ENCODE results near the gene LRRTM4.

Gene LRRTM4

DNA sequence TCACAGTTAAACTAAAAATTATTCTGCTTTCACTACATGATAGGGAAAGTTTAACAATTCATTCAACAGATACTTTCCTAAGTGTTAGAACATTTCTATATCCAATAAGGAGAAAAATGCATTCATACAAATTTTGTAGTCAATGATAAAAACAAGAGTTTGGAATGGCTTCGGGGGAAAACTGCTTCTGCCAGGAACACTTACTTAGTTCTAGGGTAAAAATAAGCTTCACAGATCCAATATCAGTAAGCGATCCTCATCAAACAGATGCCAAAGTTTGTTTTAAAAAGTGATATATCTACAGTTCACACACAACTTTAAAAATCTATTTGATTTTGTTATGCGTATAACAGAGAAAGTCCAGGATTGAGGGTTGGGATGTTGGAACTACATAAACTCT is 199.7 kb downstream of the LRRTM4 start:
- H3K4me3 ChIP-seq (ENCODE audit: low read length): no peak overlapping the region
- no peak for TF ChIP-seq ZNF274 (IDR thresholded peaks at IDR 0.05; ENCODE audit: low read depth, low read length)

DNA sequence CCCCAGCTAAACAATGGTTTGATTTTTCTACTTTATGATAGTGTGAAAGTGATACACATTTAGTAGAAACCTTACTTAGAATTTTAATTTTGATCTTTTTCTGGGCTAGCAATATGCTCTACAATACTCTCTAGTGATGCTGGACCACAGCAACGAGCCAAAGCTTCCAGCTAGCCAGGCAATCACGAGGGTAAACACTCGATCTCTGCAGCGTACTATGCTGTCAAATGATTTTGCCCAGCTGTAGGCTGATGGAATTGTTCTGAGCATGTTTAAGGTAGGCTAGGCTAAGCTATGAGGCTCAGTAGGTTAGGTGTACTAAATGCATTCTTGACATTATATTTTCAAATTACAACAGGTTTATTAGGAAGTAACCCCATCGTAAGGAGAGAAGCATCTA is 207.5 kb downstream of the LRRTM4 start:
- no peak overlapping the region for H3K4me3 ChIP-seq (ENCODE audit: low read length)
- no peak for TF ChIP-seq ZNF274 (IDR thresholded peaks at IDR 0.05; ENCODE audit: low read depth, low read length)

DNA sequence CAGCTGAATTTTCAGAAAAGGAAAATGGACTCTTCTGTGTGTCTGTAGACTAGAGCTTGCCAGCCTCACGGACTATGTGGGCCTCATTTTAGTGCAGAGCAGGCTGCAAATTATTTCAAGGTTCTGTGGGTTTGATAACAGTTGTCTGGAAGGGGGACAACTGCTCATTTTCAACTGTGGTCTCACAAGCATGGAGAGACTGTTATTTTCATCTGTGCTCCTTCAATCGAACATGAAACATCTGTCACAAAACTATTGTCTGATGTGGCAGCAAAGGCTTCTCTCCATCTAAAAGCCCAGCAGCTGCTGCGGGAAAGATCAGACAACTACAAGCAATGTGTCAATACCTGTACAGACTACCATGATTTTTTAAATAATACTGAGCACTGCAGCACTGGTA is 211.8 kb downstream of the LRRTM4 start:
- no peak for TF ChIP-seq ZNF274 (IDR thresholded peaks at IDR 0.05; ENCODE audit: low read depth, low read length)
- H3K4me3 ChIP-seq (ENCODE audit: low read length): no peak overlapping the region

DNA sequence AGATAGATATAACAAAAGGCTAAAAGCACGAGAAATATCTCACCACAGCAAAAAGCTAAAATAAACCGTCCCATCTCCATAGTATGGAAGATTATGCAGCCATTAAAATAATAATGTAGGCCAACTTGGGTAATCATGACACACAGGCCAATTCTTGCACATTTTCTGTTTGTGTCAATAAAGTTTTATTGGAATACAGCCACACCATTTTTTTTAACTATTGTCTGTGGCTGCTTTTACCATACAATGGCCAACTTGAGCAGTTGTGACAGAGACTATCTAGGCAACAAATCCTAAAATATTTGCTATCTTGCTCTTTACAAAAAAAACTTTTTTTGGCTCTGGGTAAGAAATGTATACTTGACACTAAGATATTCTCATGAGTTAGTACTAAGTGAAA is 212.5 kb downstream of the LRRTM4 start:
- no peak for TF ChIP-seq ZNF274 (IDR thresholded peaks at IDR 0.05; ENCODE audit: low read depth, low read length)
- no peak overlapping the region for H3K4me3 ChIP-seq (ENCODE audit: low read length)

DNA sequence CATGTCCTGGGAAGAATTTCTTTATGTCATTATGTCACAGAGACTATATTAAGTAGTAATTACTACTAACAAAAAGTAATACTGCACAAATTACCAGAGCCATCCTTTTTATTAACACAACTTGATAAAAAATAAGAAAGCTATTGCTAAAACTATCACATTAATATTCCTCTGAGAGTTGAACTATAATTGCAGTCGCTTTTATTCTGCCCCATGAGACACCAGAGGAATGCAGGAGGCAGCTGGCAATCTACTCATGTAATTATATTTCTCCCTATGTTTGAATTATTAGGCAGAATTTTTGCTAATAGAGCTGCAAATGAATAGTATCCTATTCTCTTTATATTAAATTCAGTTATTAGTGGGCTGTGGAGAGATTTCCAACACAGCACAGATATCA is 220.7 kb downstream of the LRRTM4 start:
- TF ChIP-seq ZNF274 (IDR thresholded peaks at IDR 0.05; ENCODE audit: low read depth, low read length): no peak
- H3K4me3 ChIP-seq (ENCODE audit: low read length): no peak overlapping the region

DNA sequence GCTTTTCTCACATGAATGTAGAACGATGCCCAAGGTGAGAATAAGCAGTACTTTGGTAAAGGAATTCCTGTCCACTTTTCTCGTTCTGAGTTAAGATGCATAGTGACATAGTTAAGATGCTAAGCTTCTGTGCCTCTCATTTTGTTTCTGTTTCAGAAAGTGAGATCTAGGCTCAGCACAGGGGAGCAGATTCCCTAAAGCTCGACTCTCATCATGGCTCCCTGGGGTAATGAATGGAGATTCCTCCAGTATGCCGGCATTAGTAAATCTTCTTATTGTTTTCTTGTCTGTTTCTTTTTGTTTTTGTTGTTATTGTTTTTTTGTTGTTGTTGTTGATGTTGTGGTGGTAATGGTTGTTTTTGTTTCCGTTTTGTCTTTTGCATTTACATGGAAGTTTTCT is 225.4 kb downstream of the LRRTM4 start:
- H3K4me3 ChIP-seq (ENCODE audit: low read length): no peak overlapping the region
- no peak for TF ChIP-seq ZNF274 (IDR thresholded peaks at IDR 0.05; ENCODE audit: low read depth, low read length)

DNA sequence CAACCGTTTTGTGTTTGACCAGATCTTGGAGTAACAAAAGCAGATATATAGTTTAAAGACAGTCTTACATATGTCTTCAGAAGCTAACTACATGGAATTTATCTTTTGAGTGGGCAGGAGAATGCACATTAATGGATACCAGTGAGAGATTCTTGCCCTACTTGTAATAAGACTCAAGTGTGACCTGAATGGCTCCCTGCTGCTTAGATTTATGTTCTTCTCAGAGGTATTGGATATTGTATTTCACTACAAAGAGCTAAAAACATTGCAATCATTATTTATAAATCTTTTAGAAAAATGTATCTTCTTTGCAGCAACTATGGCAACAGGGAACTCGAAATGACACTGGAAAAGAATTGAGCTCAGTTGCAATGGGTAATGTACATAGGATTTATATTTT is 227.7 kb downstream of the LRRTM4 start:
- H3K4me3 ChIP-seq (ENCODE audit: low read length): no peak overlapping the region
- no peak for TF ChIP-seq ZNF274 (IDR thresholded peaks at IDR 0.05; ENCODE audit: low read depth, low read length)

DNA sequence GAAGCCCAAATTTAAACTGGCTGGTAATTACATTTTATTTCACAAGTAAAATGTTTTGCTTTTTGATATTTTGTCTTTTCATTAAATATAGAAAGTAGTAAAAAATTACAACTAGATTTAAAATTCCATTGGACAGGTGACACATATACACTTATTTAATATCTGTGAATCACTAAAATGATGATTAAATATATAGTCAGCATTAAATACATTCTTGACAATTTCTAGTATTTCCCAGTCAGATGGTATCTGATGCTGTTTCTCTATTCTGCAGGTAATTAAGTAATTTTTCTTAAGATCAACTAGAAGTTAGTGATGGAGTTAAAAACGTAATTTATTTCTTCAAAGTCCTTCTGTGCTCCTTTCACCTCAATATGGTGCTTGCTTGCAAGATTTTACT is 237.8 kb downstream of the LRRTM4 start:
- TF ChIP-seq ZNF274 (IDR thresholded peaks at IDR 0.05; ENCODE audit: low read depth, low read length): no peak
- H3K4me3 ChIP-seq (ENCODE audit: low read length): no peak overlapping the region

DNA sequence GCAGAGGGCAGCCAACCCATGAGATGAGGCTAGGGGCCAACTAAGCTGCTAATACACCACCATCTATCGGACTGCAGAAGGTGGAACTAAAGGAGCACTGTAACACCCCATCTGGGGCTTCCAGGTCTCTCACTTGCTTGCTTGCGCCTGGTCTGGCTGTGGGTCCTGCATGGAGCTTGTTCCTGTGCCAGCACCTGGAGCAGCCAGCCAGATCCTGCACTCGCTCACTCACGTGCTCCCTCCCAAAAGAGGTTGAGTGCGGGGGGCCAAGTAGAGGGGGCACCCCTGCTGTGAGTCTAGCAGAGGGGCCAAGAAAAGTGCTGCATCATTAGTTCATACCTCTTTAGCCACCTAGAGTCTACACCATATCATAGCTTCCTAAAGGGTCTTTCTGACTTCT is 250.9 kb downstream of the LRRTM4 start:
- no peak overlapping the region for H3K4me3 ChIP-seq (ENCODE audit: low read length)
- TF ChIP-seq ZNF274 (IDR thresholded peaks at IDR 0.05; ENCODE audit: low read depth, low read length): no peak

DNA sequence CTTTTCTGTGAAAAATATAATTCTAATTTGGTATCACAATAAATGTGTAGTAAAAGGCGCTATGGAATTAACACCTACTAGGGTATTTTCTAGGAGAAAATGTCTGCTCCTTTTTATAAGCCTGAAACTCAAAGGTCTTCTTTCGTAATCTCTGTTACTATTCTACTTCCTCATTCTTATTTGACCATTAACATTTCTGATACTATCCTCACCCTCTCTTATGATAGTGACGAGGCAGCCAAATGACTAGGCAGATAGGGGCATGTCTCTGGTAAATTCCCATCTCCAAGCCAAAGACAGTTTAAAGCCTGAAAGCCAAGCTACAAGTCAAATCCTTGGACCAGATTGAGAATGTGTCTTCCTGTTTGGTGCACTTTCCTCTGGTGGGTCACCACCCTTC is 251.7 kb downstream of the LRRTM4 start:
- no peak for TF ChIP-seq ZNF274 (IDR thresholded peaks at IDR 0.05; ENCODE audit: low read depth, low read length)
- no peak overlapping the region for H3K4me3 ChIP-seq (ENCODE audit: low read length)

DNA sequence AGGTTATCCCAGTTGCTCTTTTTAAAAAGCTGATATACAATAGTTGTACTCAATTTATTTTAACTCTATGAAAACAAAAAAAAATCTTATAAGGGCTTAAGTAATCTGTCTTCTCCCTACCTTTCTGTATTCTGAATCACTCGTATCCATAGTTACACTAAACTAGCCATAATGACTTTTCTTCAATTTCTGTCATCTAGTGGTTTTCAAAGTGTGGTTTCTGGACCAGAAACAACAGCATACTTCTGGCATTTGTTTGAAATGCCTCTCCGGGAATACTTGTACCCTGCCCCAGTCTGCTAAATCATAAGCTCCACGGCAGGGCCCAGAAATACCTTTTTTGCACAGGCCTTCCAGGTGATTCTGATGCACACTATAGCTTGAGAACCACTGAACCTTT is 253.6 kb downstream of the LRRTM4 start:
- H3K4me3 ChIP-seq (ENCODE audit: low read length): no peak overlapping the region
- TF ChIP-seq ZNF274 (IDR thresholded peaks at IDR 0.05; ENCODE audit: low read depth, low read length): no peak

DNA sequence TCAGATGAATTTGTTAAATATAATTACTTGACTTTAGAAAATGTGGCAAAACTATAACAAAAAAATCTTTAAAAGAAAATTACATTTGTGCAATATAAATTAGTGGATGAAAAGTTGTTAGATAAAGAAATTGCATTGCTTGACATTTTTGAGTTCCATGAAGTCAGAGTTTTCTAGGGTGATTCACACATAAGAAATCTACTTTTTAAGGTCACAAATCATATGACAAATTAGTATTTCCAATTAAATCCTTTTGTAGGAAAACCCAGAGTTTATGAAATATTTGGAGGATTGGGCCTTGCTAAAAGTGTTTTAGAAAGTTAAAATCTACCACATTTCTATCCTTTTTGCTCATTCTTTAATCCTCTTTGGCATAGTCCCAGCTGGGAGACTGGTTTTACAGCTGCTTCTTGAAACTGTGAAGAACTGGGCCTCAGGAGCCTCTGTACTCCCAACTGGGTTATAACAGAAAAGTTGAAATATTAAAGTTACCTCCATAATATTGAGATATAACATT is 289.2 kb downstream of the LRRTM4 start:
- no peak for TF ChIP-seq ZNF274 (IDR thresholded peaks at IDR 0.05; ENCODE audit: low read depth, low read length)
- H3K4me3 ChIP-seq (ENCODE audit: low read length): no peak overlapping the region

DNA sequence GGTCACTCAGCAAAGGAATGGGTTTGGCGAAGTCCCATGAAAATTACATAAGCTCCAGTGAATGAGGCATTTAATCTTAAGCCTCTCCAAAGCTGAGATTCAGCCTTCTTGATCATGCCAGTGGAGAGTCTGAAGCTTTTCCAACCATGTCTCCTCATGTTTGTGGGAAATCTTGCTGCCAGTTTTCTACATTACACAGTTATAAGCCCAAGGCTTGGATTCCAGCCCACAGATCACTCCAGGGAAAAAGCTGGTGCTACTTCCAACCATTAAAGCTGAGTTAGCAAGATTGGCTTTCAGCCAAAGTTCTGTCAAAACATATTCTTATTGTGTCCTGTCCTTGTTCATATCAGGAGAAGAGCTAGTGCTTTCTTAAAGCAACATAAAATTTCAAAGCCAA is 293.8 kb downstream of the LRRTM4 start:
- no peak overlapping the region for H3K4me3 ChIP-seq (ENCODE audit: low read length)
- TF ChIP-seq ZNF274 (IDR thresholded peaks at IDR 0.05; ENCODE audit: low read depth, low read length): no peak

DNA sequence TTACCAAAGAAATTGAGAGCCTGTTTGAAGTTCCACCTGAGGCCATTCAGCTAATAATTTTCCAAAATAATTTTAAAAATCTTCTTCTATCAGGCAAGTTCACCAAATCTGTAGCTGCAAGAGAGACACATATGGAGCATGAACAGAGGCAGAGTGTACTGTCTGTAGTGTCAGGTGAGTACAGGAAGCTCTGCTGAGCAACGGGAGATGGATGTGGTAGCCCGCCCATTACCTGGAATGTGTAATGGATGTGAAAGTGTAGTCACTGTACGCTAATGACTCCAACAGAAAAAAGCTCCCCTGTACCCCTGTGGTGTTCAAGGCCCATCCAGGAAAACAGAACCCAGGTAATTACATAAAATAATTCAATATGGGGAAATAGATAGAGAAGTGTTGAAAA is 311.5 kb downstream of the LRRTM4 start:
- no peak overlapping the region for H3K4me3 ChIP-seq (ENCODE audit: low read length)
- TF ChIP-seq ZNF274 (IDR thresholded peaks at IDR 0.05; ENCODE audit: low read depth, low read length): no peak

DNA sequence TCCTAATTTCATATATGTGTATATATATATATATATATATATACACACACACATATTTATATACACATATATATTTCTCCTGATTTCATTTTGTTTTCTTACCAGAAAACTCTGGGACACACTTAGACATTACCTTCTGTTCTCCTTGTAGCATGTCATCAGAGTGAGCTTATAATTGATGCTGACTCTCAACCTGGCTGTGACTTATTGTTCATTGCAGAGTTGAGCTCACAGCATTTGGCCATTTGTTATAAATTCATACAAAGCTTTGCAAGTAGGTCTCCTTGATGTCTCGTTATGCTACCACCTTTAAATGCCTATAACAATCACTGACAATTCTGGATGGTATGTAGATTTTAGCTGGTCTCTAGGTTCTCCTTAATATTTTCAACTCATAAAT is 314.8 kb downstream of the LRRTM4 start:
- H3K4me3 ChIP-seq (ENCODE audit: low read length): no peak overlapping the region
- no peak for TF ChIP-seq ZNF274 (IDR thresholded peaks at IDR 0.05; ENCODE audit: low read depth, low read length)

DNA sequence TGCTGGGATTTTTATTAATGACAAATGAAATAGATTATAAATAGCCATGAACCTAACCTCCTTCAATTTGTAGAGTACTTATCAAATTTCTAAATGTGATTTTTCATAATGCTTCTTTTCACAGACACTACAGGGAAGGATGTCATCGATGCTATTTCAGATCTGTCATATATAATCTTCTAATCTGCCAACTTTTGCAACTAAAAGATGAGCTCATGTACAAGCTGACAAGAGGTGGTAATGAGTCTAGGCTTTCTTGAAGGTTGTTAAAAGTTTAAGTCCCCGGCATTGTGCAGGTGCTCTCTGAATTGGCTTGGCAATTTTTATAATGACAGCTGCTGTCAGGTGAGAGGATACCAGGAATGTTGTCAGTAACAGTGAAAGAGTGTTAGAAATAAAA is 320.4 kb downstream of the LRRTM4 start:
- no peak for TF ChIP-seq ZNF274 (IDR thresholded peaks at IDR 0.05; ENCODE audit: low read depth, low read length)

More for the DNA sequence above, 320.4 kb downstream of the LRRTM4 start:
- H3K4me3 ChIP-seq (ENCODE audit: low read length): no peak overlapping the region
